NCI-H82 treated with DMSO at 0.1 percent for 48 hours (cell line): ENCODE measurements around the gene ALOX15B.
"Not testable (repeated sequence)": the region's sequence is repeated elsewhere in the genome, so short reads cannot be mapped to it uniquely, and the experiment has no call there.

Source experiments
- DNase-seq: peaks from one replicate; lab custom pipeline; 2025; ENCODE audit not compliant: unreplicated experiment; lab: John Stamatoyannopoulos, UW

ALOX15B gene

GRCh38 chr17:8061851-8062250 is 23.0 kb downstream of the ALOX15B start:
- DNase-seq = not testable (repeated sequence)

DNA sequence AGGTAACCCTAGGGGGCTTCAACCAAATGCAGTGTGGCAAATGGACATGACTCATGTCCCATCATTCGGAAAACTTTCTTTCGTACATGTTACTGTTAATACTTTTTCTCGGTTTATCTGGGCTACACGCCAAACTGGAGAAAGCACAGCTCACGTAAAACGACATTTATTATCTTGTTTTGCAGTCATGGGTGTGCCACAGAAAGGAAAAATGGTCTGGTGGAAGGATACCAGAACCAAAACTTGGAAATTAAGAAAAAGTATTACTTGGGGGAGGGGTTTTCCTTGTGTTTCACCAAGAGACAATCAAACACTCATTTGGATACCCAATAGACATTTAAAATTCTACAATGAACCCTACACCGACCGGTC is 23.6 kb downstream of the ALOX15B start:
- DNase-seq = no peak

- no peak for DNase-seq
Observed at GRCh38 chr17:8062807-8063483, 24.1 kb downstream of the ALOX15B start.

- DNase-seq = peak; percentile 26
Observed at GRCh38 chr17:8063761-8064534, 25.1 kb downstream of the ALOX15B start.

- no peak for DNase-seq
Observed at GRCh38 chr17:8064561-8065019, 25.7 kb downstream of the ALOX15B start.

- DNase-seq = no peak
Observed at GRCh38 chr17:8066841-8067775, 28.2 kb downstream of the ALOX15B start.

GRCh38 chr17:8067806-8068205 is 28.9 kb downstream of the ALOX15B start:
- no peak for DNase-seq

DNA sequence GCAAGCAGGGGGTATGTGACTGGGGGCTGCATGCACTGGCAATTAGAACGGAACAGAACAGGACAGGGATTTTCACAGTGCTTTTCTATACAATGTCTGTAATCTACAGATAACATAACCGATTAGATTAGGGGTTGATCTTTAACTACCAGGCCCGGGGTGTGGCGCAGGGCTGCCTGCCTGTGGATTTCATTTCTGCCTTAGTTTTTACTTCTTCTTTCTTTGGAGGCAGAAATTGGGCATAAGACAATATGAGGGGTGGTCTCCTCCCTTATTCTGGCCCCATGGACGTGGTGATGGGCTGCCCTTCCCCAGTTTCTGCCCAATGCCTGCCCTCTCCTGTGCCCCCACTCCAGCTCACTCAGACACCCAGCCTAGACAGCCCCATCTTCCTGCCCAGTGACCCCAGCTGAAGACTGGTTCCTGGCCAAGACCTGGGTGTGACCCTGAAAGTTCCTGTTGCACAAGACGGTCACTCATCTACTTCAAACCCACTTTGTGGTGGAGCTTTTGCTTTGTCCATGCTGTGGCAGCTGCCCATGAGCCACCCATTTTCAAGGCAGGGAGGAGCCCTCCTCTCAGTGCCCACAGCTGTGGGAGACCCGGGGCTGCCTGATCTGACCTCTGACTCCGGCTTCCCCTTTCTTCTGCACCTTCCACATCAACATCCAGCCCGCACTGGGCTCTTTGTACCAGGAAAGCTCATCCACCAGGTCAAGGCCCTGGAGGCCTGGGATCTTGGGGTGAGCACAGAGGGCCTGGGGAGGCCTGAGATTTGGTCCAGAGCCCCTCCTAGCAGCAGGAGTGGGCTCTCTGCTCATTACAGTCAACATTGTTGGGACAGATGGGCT is 30.1 kb downstream of the ALOX15B start:
- no peak for DNase-seq

DNA sequence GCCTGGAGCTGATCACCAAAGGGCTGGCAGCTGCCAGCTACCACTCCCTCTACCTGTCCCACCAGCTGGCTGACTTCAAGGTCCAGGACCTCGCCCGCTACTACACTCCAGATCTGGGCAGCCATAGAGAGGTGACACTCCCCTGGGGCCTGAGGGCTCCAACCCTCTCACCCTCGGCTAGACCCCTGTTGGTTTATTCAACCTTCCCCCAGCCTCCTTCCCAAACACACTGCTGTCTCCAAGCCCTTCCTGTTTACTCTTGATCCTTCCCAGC is 30.7 kb downstream of the ALOX15B start:
- DNase-seq = no peak

GRCh38 chr17:8071496-8071895 is 32.6 kb downstream of the ALOX15B start:
- no peak for DNase-seq

GRCh38 chr17:8072341-8072728 is 33.5 kb downstream of the ALOX15B start:
- DNase-seq = no peak

GRCh38 chr17:8072729-8073461 is 34.0 kb downstream of the ALOX15B start:
- DNase-seq = no peak

GRCh38 chr17:8073627-8074484 is 35.0 kb downstream of the ALOX15B start:
- DNase-seq = peak; percentile 67

GRCh38 chr17:8074554-8074953 is 35.7 kb downstream of the ALOX15B start:
- no peak for DNase-seq

DNA sequence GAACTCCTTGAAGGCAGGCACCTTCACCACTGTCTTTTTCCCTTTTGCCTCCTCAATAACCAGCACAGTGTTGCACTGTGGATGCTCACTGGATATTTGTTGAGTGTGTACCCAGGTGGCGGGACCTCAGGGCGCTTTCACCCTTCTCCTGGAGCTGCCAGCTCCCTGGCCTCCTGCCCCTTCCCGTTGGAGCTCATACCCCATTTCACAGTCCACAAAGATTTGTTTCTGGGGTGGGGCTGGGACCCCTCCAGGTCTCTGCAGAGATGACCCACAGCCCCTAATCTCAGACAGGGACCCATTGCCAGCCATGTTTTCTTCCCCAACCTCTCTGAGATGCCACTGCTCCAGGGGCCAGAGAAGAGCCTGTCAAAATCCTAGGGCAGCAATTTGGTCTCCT is 36.2 kb downstream of the ALOX15B start:
- no peak for DNase-seq

GRCh38 chr17:8075574-8076342 is 36.9 kb downstream of the ALOX15B start:
- no peak for DNase-seq

- no peak for DNase-seq
Observed at GRCh38 chr17:8076502-8077266, 37.8 kb downstream of the ALOX15B start.

DNA sequence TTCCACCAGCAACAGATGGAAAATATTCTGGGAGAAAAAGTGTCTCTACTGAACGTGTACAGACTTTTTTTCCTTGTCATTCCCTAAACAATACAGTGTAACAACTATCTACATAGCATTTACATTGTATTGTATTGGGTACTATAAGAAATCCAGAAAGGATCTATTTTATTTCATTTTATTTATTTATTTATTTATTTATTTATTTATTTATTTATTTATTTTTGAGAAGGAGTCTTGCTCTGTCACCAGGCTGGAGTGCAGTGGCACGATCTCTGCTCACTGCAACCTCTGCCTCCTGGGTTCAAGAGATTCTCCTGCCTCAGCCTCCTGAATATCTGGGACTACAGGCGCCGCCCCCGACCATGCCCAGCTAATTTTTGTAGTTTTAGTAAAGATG is 39.1 kb downstream of the ALOX15B start:
- not testable (repeated sequence) for DNase-seq
